Naive thymus-derived CD4-positive, alpha-beta T cell (primary cell): ENCODE data around the gene IDE. TPM values are rescaled to one million over a fixed set of nuclear protein-coding genes. Genes with fewer than 3 reads are reported as not detected.
"Not testable (repeated sequence)": the region's sequence is repeated elsewhere in the genome, so short reads cannot be mapped to it uniquely, and the experiment has no call there.

Experiments used
- ATAC-seq: fragments of 150-1000 bp; cut with Tn5 transposase; 2 replicates; pipeline ENCODE4 v1.10.0; 2021; ENCODE audit warnings: mild to moderate bottlenecking, moderate library complexity
- CTCF ChIA-PET: fragments of 350-600 bp; sonication (Branson Sonifier 250); formaldehyde crosslinking; loops from one replicate; lab custom pipeline; 2021; ENCODE audit warnings: antibody characterized with exemption; lab: Charles Lee
- POLR2A ChIA-PET: fragments of 350-600 bp; sonication (Branson Sonifier 250); formaldehyde crosslinking; loops from one replicate; lab custom pipeline; 2021; ENCODE audit warnings: antibody characterized with exemption, inconsistent platforms; lab: Charles Lee
- DNase-seq, 9 donors: peaks; one replicate each; pipeline versions ENCODE4 v3.0.0 to v3.0.0-alpha.2; 2020 to 2022; ENCODE audit warnings: mixed read lengths in 1 of 9
- H3K27ac ChIP-seq: one replicate; pipeline ENCODE4 v1.7.0; 2013; ENCODE audit warnings: mild to moderate bottlenecking, low read depth, low read length, moderate library complexity
- H3K27me3 ChIP-seq, 2 donors: one replicate each; pipeline ENCODE4 v1.7.0; 2013; ENCODE audit warnings: low read length in 2 of 2, mild to moderate bottlenecking in 2 of 2, moderate library complexity in 2 of 2; ENCODE audit not compliant: control insufficient read depth in 2 of 2, insufficient read depth in 2 of 2
- H3K36me3 ChIP-seq, 3 experiments: 1 replicate in 2 of 3; 2 replicates in 1 of 3; pipeline ENCODE4 v1.7.0; 2013; ENCODE audit warnings: low read length in 3 of 3, mild to moderate bottlenecking in 3 of 3, moderate library complexity in 1 of 3; ENCODE audit not compliant: insufficient read depth in 3 of 3, control insufficient read depth in 2 of 3
- H3K4me1 ChIP-seq, 2 donors: one replicate each; pipeline ENCODE4 v1.7.0; 2013; ENCODE audit warnings: low read length in 2 of 2, mild to moderate bottlenecking in 2 of 2, moderate library complexity in 1 of 2; ENCODE audit not compliant: control insufficient read depth in 2 of 2, insufficient read depth in 2 of 2
- H3K4me3 ChIP-seq: 2 replicates; pipeline ENCODE4 v1.7.0; 2013; ENCODE audit warnings: mild to moderate bottlenecking, low read length
- H3K9me3 ChIP-seq, 3 experiments: 1 replicate in 2 of 3; 2 replicates in 1 of 3; pipeline ENCODE4 v1.7.0; 2013; ENCODE audit warnings: low read length in 3 of 3; ENCODE audit not compliant: control insufficient read depth in 2 of 3
- H3K27ac Mint-ChIP-seq, 9 donors: one replicate each; pipeline ENCODE4 v1.8.0; 2020 to 2022; ENCODE audit warnings: mixed read lengths in 9 of 9, mild to moderate bottlenecking in 8 of 9, moderate library complexity in 5 of 9, inconsistent platforms in 2 of 9
- H3K27me3 Mint-ChIP-seq, 5 donors: one replicate each; pipeline ENCODE4 v1.8.0; 2021 to 2022; ENCODE audit warnings: mixed read lengths in 5 of 5, mild to moderate bottlenecking in 1 of 5
- H3K36me3 Mint-ChIP-seq, 5 donors: one replicate each; pipeline ENCODE4 v1.8.0; 2020 to 2022; ENCODE audit warnings: mixed read lengths in 5 of 5, mild to moderate bottlenecking in 3 of 5, inconsistent platforms in 1 of 5
- H3K4me1 Mint-ChIP-seq, 7 donors: one replicate each; pipeline ENCODE4 v1.8.0; 2020 to 2022; ENCODE audit warnings: mixed read lengths in 7 of 7, mild to moderate bottlenecking in 3 of 7, inconsistent platforms in 1 of 7
- H3K4me3 Mint-ChIP-seq, 10 donors: one replicate each; pipeline ENCODE4 v1.8.0; 2020 to 2022; ENCODE audit warnings: mild to moderate bottlenecking in 10 of 10, mixed read lengths in 10 of 10, moderate library complexity in 6 of 10, inconsistent platforms in 2 of 10
- H3K9me3 Mint-ChIP-seq, 11 donors: one replicate each; pipeline ENCODE4 v1.8.0; 2020 to 2022; ENCODE audit warnings: mixed read lengths in 11 of 11, mild to moderate bottlenecking in 4 of 11, inconsistent platforms in 1 of 11, moderate library complexity in 1 of 11
- intact Hi-C, 2 donors: fragments of 100-400 bp; cut with micrococcal nuclease; formaldehyde crosslinking; loops; one replicate each; pipeline ENCODE4 v1.15.1; 2023
- polyA plus RNA-seq, 2 donors: library from polyadenylated mRNA; unstranded; fragments of 300-500 nt; fragmentation: Illumina TruSeq; gene quantifications; one replicate each; pipeline ENCODE4 v1.2.3, GENCODE V29; 2021
- total RNA-seq, 6 experiments: library from RNA in 5 of 6; stranded (reverse) in 5 of 6; gene quantifications; 1 replicate in 5 of 6; 2 replicates in 1 of 6; pipeline ENCODE4 v1.2.3 and lab custom pipeline; 2021 to 2026

IDE gene
- total and polyA plus RNA-seq, 7 experiments from 2014 or later, result 11.2 to 36.7 (median 27.4) TPM

DNA sequence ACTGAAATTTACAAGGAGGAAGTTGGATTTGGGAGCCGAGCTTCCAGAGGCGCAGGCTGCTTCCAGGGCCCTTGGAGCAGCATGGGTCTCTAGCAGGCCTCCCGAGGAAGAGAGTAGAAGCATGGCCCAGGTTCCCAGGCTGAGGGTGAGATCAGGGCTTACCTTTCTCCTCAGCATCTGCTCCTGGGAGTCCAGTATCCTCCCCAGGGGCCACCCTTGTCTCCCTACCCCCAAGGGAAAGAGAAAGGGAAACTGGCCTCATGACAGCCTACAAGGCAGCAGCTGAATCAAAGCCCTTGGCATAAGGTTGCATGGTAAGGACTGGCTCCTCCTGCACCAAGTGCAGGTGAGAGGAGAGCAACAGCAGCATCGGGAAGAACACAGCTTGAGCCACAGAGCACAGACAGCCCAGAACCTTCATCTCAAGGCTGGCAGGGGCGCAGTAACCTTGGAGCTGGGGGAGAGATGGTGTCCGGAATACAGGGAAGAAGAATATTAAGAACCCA lies 168.4 kb downstream of the IDE start:
- Mint-ChIP-seq H3K9me3 (peaks cover 0 to 4% (median 0%) of the 10 kb centered on the region in 11 donors), H3K4me3 (no peak overlapping the region), H3K36me3 (no peaks in the 10 kb centered on the region), H3K4me1 (peaks cover 0 to 1% (median 0%) of the 10 kb centered on the region in 7 donors), H3K27ac (no peak overlapping the region), H3K27me3 (peaks cover 4 to 9% (median 7%) of the 10 kb centered on the region in 5 donors)
- DNase-seq, result no peak
- no peak for ATAC-seq
- H3K4me3 ChIP-seq, result no peak overlapping the region
- H3K4me1 ChIP-seq, result no peaks in the 10 kb centered on the region
- intact Hi-C loops, result no loop called here
- H3K27me3 ChIP-seq, result no peaks in the 10 kb centered on the region
- POLR2A ChIA-PET, result no interaction called here
- no peaks in the 10 kb centered on the region for H3K36me3 ChIP-seq
- CTCF ChIA-PET, result no interaction called here
- H3K9me3 ChIP-seq, result no peaks in the 10 kb centered on the region
- H3K27ac ChIP-seq, result no peak overlapping the region

DNA sequence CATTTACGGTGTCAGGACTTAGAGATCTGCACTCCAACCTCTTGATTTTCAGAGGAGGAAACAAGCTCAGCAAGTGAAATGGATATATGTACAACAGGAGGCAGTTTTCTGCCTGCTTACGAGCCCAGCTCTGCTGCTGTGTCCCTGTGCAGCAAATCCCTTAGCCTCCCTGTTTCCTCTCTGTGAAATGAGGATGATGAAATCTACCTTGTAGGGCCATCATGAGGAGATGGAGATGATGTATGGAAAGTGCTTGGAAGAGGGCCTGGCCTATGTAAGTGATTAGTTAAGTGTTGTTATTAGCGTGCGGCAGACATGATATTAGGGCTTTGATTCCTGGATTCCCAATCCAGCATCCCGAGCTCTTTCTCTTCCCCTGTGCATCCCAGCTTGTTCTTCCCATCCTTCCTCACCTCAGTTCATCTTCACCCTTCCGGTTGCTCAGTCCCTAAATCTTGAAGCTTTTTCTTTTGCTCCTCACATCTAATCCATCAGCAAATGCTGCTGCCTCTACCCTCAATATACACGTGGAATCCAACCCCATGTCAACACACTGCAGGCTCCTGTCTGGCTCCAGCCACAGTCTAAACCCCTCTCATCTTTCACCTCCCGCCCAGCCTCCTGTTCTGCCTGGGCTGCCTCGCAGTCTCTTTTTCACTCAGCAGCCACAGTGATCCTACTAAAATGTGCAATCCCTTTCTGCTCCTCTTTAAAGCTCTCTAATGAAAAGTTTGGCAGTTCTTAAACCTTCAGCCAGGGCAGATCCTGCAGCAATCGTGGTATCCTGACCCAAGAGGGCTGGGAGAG lies 169.1 kb downstream of the IDE start:
- intact Hi-C loops, result no loop called here
- H3K4me3 ChIP-seq, result no peak overlapping the region
- Mint-ChIP-seq H3K9me3 (peaks cover 0 to 4% (median 0%) of the 10 kb centered on the region in 11 donors), H3K36me3 (no peaks in the 10 kb centered on the region), H3K27me3 (peaks cover 4 to 9% (median 7%) of the 10 kb centered on the region in 5 donors), H3K4me1 (peaks cover 0 to 1% (median 0%) of the 10 kb centered on the region in 7 donors), H3K27ac (no peak overlapping the region), H3K4me3 (no peak overlapping the region)
- H3K9me3 ChIP-seq, result no peaks in the 10 kb centered on the region
- DNase-seq, result no peak
- no peak overlapping the region for H3K27ac ChIP-seq
- no peaks in the 10 kb centered on the region for H3K4me1 ChIP-seq
- no peaks in the 10 kb centered on the region for H3K27me3 ChIP-seq
- ChIA-PET POLR2A (no interaction called here), CTCF (no interaction called here)
- no peak for ATAC-seq
- no peaks in the 10 kb centered on the region for H3K36me3 ChIP-seq

DNA sequence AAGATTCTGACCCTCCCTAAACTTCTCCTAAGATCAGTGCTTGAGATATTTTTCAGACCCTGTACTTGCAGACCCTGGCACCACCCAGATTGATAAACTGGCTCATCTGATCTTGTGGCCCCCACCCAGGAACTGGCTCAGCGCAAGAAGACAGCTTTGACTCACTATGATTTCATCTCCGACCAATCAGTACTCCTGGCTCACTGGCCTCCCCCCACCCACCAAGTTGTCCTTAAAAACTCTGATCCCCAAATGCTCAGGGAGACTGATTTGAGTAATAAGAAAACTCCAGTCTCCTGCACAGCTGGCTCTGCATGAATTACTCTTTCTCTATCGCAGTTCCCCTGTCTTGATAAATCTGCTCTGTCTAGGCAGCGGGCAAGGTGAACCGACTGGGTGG lies 171.7 kb downstream of the IDE start:
- H3K9me3 ChIP-seq, H3K27me3 Mint-ChIP-seq, H3K4me1 Mint-ChIP-seq, H3K27ac Mint-ChIP-seq, H3K36me3 ChIP-seq, H3K4me1 ChIP-seq, H3K27ac ChIP-seq, H3K4me3 Mint-ChIP-seq, H3K36me3 Mint-ChIP-seq, intact Hi-C loops, ATAC-seq, DNase-seq, H3K4me3 ChIP-seq, CTCF ChIA-PET, POLR2A ChIA-PET, H3K27me3 ChIP-seq: not testable (repeated sequence)
- H3K9me3 Mint-ChIP-seq, result peaks cover 0 to 14% (median 8%) of the 10 kb centered on the region in 11 donors

Other genes with a start within 250 kb of the IDE start
- 10 to 100 TPM in 1 of 5 experiments, under 1 TPM in 4; 0.32 to 52.6 (median 0.75) TPM for gene KIF11, start 19.0 kb upstream of the IDE start, total RNA-seq
- gene KIF11, start 19.0 kb upstream of the IDE start, polyA plus RNA-seq, result under 1 TPM; 0.19 to 0.52 TPM
- 10 to 100 TPM in 1 of 5 experiments, 1 to 10 TPM in 1, under 1 TPM in 1, not detected in 2; 0.27 to 21.4 (median 5.5) TPM for gene HHEX, start 115.9 kb upstream of the IDE start, total RNA-seq
- gene HHEX, start 115.9 kb upstream of the IDE start, polyA plus RNA-seq, result under 1 TPM; 0.18 to 0.24 TPM